HL-60/S4 (cell line): ENCODE data around the gene ROR2.

ENCODE experiments used
- in situ Hi-C: fragments of 300-500 bp; cut with MboI; formaldehyde crosslinking; loops from 2 replicates; pipeline ENCODE4 v1.14.3; 2022; ENCODE audit warnings: low sequenced_read_pairs

The ROR2 gene

GRCh38 chr9:91757782-91758181 is 192.2 kb downstream of the ROR2 start:
- in situ Hi-C loops, result no loop called here

- in situ Hi-C loops, result no loop called here
These were observed 193.6 kb downstream of the ROR2 start for GRCh38 chr9:91756510-91756780.

- in situ Hi-C loops, result no loop called here
These were observed 194.1 kb downstream of the ROR2 start for GRCh38 chr9:91755761-91756509.

- in situ Hi-C loops, result no loop called here
These were observed 196.3 kb downstream of the ROR2 start for GRCh38 chr9:91753711-91754110.

GRCh38 chr9:91751922-91752321 is 198.1 kb downstream of the ROR2 start:
- in situ Hi-C loops, result no loop called here

GRCh38 chr9:91750343-91750742 is 199.7 kb downstream of the ROR2 start:
- in situ Hi-C loops, result no loop called here

GRCh38 chr9:91746904-91747303 is 203.1 kb downstream of the ROR2 start:
- in situ Hi-C loops, result no loop called here

- in situ Hi-C loops, result no loop called here
These were observed 203.7 kb downstream of the ROR2 start for GRCh38 chr9:91746357-91746756.

- in situ Hi-C loops, result no loop called here
These were observed 205.9 kb downstream of the ROR2 start for GRCh38 chr9:91744114-91744513.

- in situ Hi-C loops, result no loop called here
These were observed 208.5 kb downstream of the ROR2 start for GRCh38 chr9:91741522-91741921.

- in situ Hi-C loops, result no loop called here
These were observed 209.3 kb downstream of the ROR2 start for GRCh38 chr9:91740701-91741100.

- in situ Hi-C loops, result no loop called here
These were observed 213.0 kb downstream of the ROR2 start for GRCh38 chr9:91736898-91737601.

GRCh38 chr9:91736311-91736710 is 213.7 kb downstream of the ROR2 start:
- in situ Hi-C loops, result no loop called here

- in situ Hi-C loops, result no loop called here
These were observed 215.0 kb downstream of the ROR2 start for GRCh38 chr9:91735049-91735448.

- in situ Hi-C loops, result no loop called here
These were observed 215.6 kb downstream of the ROR2 start for GRCh38 chr9:91734371-91734981.

- in situ Hi-C loops, result no loop called here
These were observed 216.9 kb downstream of the ROR2 start for GRCh38 chr9:91733006-91733624.

- in situ Hi-C loops, result no loop called here
These were observed 217.6 kb downstream of the ROR2 start for GRCh38 chr9:91732187-91733005.

- in situ Hi-C loops, result no loop called here
These were observed 219.2 kb downstream of the ROR2 start for GRCh38 chr9:91730806-91731205.

- in situ Hi-C loops, result no loop called here
These were observed 220.5 kb downstream of the ROR2 start for GRCh38 chr9:91729558-91729842.

- in situ Hi-C loops, result no loop called here
These were observed 222.1 kb downstream of the ROR2 start for GRCh38 chr9:91727972-91728371.

GRCh38 chr9:91727316-91727861 is 222.6 kb downstream of the ROR2 start:
- in situ Hi-C loops, result no loop called here
